GM12892 (cell line): ENCODE measurements around the gene RLN1. TPM values are rescaled to one million over a fixed set of nuclear protein-coding genes. Genes with fewer than 3 reads are reported as not detected.
A peak's percentile ranks its signal among the peaks of the same experiment; 100 is the strongest.

ENCODE experiments used
- DNase-seq: peaks from one replicate; pipeline ENCODE4 v3.0.0; 2011; ENCODE audit not compliant: insufficient read length
- FAIRE-seq: peaks from 2 replicates; lab custom pipeline; 2011; peaks lifted over from hg19 to GRCh38; lab: Jason Lieb, UNC
- POLR2A ChIP-seq: IDR thresholded peaks from 2 replicates; pipeline ENCODE4 v1.6.1; 2011; ENCODE audit warnings: low read depth, low read length, control low read depth
- POLR2AphosphoS5 ChIP-seq: IDR thresholded peaks from 2 replicates; pipeline ENCODE4 v1.6.1; 2011; ENCODE audit warnings: low read depth, low read length, control low read depth
- TAF1 ChIP-seq: IDR thresholded peaks from 2 replicates; pipeline ENCODE4 v1.6.1; 2011; ENCODE audit warnings: low read depth, mild to moderate bottlenecking, control low read depth, low read length, borderline replicate concordance
- polyA plus RNA-seq: library from polyadenylated mRNA; unstranded; fragments of >200 nt; gene quantifications from one replicate; pipeline ENCODE4 v1.2.1, GENCODE V29; 2012; ENCODE audit warnings: missing spikeins, inconsistent platforms; ENCODE audit not compliant: missing spikeins

RLN1 gene, protein sequence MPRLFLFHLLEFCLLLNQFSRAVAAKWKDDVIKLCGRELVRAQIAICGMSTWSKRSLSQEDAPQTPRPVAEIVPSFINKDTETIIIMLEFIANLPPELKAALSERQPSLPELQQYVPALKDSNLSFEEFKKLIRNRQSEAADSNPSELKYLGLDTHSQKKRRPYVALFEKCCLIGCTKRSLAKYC
- polyA plus RNA-seq: 1.8 TPM

DNA sequence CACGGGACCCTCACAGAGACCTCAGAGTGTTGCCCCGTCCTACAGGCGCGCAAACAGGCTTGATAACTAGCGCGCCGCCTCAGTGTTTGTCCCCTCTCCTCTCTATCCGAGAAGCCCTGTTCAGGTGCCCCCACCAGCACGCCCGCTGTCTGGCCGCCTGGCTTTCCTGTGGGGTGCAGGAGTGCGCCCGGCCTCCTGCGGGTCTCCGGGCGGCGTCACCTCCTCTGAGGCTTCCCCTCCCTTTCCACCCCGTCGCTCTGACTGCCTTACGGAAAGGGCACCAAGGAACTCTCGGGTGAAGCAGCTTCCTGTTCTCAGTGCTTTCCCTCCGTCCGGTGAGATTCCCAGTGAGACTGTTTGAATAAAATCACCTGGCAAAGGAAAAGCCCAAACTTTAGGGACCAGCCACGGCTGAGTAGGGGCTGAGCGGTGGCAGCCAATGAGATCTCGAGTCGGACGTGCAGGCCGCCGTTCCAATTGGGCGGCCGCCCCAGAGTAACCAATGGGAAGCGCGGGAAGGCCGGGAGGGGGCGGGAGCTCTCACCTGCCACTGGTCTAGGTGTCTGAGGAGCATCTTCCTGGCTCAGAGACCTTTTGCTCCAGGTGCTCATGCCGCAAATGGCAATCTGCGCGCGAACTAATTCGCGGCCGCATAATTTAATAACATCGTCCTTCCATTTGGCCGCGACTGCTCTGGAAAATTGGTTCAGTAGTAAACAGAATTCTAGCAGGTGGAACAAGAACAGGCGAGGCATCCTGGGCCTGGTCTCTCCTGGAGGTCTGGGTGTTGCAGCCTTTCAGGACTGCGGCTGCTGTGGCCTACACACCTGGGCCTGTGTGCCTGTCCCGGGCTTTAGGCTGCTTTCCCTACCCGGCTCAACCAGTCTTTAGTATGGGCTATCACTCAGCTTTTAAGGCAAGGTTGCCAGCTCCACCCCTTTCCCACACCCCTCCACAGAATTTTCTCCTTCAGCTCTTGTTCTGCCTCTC is at the start of gene RLN1:
TSS of gene RLN1 (minus strand) at position 885 of the 990 bp plus-strand sequence. CDS start at position 755, 130 bp downstream.
- FAIRE-seq: peak; percentile 100
- DNase-seq: peak; percentile 7

DNA sequence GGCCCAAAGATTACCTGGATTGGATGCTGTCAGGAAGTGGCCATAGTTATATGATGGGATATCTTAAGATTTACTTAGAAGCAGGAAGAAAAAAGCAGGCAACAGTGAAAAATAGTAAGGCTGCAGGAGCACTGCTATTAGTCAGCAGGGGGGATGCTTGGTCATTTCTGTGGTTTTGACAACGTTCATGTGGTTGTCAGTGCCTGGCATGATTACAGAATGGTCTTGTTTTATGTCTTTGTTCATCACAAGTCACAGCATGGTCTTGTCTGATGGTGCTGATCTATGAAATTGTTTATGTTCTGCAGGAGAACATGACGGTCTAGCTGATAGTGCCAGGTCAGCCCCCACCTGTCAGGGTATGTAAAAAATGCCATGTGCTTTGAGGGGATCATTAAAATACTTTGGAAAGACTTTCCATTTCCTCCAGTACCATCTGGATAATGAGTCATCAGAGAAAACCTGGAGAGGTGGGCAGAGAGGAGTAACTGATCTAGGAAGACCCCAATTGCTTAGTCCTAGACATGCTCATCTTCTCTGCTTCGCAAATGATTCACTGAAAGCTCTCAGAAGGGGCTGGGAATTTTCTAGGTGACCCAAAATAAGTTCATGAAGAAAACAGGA is 49.5 kb upstream of the RLN1 start:
- TF ChIP-seq TAF1 (no peak), POLR2AphosphoS5 (no peak), POLR2A (no peak)
- DNase-seq (no peak), FAIRE-seq (peak; percentile 84)

DNA sequence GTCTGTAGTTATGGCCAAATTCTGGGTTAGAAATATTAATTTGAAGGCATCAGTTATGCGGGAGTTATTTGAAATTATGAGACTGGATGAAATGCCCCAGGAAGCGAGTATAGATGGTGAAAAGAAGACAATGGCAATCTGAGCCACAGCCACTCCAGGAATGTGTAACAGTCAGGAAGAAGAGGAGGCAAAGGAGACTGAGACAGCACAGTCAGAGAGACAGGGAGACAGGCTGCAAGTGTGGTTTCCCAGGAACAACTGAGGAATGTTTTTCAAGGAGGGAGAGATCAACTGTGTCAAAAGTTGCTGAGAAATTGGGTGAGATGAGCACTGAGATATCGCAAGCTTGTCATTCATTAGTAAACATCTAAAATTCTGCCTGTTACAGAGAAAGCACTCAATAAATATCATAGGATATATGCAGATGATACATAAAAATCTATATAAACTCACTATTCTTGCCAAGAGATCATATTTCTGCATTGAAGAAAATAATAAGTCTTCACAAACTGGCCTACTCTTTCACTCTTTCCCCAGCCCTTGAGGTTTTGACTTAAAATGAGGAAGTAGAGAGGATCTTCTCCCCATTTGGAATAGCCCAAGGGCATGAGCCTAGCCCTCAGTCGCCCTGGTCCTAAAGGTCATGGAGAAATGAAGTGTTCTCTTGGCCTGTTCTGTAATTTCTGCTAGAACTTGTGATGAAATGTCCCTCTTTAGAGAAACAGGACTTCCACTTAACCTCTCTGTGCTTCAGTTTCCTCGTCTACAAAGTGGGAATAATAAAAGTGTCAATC is 48.5 kb upstream of the RLN1 start:
- no peak for FAIRE-seq

DNA sequence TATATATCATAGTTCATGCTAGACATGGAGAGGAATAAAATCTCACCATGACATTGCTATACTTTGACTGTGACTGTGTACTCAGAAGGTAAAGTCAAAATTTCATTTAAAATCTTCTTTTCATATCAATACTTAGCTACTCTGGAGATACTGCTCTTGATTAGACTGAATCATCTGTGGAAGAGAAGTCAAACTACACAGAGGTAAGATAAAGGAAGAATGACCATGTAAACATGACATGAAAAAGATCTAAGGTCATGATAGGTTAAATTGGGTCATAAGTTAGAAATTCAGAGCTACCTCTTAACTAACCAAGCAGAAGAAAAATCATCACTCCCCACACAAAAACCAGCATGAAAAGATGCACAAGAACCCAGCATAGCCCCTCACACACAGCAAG is 44.8 kb upstream of the RLN1 start:
- no peak for DNase-seq
- no peak for FAIRE-seq
- TF ChIP-seq POLR2A: no peak
- TF ChIP-seq POLR2AphosphoS5: no peak
- TF ChIP-seq TAF1: no peak

More for the DNA sequence above, 48.5 kb upstream of the RLN1 start:
- TF ChIP-seq POLR2A: no peak
- TF ChIP-seq TAF1: no peak
- DNase-seq: no peak

DNA sequence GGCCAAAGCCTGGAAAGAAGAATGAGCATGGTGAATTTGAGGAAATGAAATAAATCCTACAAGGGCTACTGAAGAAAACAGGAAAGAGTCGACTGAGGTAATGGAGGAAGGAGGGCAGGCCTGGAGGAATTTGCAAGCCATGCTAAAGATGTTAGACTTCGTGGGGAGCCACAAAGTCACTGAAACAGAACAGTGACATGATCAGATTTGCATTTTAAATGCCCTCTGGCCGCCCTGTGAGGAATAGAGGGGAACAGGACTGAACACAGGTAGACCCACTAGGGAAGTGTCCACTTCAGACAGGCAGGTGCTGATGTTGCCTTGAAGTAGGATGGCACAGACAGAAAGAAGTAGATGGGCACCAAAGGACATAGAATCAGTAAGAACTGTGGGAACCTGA is 42.8 kb upstream of the RLN1 start:
- no peak for TF ChIP-seq POLR2A
- no peak for TF ChIP-seq TAF1
- TF ChIP-seq POLR2AphosphoS5: no peak
- DNase-seq (no peak), FAIRE-seq (no peak)

DNA sequence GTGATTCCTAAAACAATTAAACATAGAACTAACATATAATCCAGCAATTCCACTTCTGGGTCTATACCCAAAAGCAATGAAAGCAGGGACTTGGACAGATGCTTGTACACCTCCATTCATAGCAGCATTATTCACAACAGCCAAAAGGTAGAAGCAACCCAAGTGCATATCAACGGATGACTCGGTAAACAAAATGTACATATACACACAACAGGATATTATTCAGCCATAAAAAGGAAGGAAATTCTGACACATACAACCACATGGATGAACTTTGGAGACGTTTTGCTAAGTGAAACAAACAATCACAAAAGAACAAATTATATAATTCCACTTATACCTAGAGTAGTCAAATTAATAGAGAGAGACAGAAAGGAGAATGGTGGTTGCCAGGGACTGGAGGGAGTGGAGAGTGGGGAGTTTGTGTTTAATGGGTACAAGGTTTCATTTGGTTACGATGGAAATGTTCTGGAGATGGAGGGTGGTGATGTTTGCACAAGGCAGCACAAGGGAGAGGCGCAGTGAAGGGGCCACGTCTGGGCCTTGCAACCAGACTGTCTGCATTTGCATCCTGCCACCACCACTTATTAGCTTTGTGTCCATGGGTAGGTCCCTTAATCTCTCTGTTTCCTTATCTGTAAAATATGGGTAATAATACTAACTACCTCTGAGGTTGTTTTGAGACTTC is 36.3 kb upstream of the RLN1 start:
- DNase-seq: no peak
- FAIRE-seq: no peak
- TF ChIP-seq TAF1 (no peak), POLR2AphosphoS5 (no peak), POLR2A (no peak)

DNA sequence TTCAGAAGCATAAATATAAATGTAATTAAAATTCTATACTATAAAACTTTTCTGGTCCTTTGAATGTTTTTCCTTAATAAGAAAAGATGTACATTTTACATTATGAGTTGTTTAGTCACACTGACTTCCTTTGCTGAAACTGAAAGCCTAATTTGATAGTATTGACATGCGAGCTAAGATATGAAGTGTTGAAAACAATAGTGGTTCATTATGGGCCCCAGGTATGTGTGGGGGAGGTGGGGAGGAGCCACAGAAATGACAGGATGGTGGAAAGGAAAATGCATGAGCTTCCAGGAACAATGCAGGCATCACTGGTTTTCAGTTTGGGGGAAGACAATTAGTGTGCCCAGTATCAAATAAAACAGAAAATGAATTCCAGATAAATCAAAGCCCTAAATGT is 35.4 kb upstream of the RLN1 start:
- no peak for DNase-seq
- TF ChIP-seq POLR2A: no peak
- TF ChIP-seq POLR2AphosphoS5: no peak
- no peak for TF ChIP-seq TAF1
- FAIRE-seq: no peak

DNA sequence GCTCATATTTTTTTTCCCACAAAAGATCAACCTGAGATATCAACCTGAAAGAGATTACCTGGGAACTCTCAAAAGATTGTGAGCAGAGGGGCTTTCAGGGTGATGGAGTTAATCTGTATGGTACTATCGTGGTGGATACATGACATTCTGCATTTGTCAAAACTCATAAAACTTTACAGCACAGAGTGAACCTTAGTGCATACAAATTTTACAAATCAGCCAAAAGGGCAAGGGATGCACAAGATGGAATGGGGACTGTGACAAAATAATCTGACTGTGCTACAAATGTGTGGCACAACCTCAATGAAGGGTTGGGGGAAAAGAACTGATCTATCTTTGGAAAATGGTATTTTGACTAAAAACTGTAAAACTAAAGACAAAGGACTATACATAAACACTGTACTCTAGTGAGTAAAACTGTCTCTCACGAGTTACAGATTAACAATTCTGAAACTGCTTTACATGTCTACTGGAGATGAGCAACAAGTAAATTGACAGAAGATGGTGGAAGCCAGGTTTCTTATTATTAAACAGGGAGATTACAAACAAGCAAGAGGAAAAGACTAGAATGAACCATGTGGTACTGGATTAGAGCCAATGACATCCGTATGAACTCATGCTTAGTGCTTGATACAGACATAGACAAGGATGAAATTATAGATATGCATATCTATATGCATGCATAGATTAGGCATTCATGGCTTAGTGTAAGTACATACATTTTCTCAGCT is 24.8 kb upstream of the RLN1 start:
- FAIRE-seq: peak; percentile 73
- TF ChIP-seq POLR2A (no peak), POLR2AphosphoS5 (no peak), TAF1 (no peak)
- DNase-seq: no peak

DNA sequence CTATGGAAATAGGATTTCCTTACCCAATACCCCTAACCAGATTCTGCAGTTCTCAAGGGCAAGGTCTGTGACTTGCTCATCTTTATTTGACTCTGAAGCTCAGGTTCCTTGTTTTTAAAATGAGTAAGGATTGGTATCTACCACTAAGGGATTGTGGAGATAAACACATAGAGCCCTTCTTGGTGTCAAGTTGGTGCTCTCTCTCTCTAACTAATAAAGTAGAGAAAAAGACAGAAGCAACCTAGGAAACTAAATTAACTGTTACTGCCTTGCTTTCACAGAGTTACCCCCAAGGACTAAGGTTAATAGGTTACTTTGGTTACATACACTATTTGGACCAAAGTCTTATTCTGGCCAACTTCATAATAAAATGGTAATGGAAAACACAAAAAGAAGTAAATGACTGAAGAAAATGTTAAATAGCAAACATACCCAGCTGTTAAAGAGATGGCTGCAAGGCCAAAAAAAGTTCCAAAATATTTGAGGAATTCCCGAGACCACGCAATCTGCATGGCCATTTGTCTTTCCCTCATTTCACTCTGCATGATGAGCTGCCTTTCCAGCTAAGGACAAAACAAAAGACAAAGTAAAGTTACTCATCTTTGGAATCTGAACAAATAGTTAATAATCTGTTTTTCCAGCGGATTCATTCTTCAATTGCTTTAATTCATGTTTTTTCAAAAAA is 21.8 kb upstream of the RLN1 start:
- TF ChIP-seq POLR2AphosphoS5 (no peak), POLR2A (no peak), TAF1 (no peak)

More for the DNA sequence above, 21.8 kb upstream of the RLN1 start:
- FAIRE-seq: peak; percentile 57
- DNase-seq: no peak
